ENCODE data around the gene TBR1.

- no peak for TF ChIP-seq CTCF (IDR thresholded peaks at IDR 0.05; ENCODE audit: borderline replicate concordance, extremely low read depth, low read length, poor library complexity, severe bottlenecking)
- TF ChIP-seq EZH2 (IDR thresholded peaks at IDR 0.05; ENCODE audit: borderline replicate concordance, low read depth, low read length, severe bottlenecking): no peak
These were observed 13.8 kb upstream of the TBR1 start for GRCh38 chr2:161402297-161402696.
